ENCODE results near the gene ANK2. TPM values are rescaled to one million over a fixed set of nuclear protein-coding genes. Genes with fewer than 3 reads are reported as not detected.

ANK2 gene
- total and polyA plus RNA-seq, 5 donors from 2014 or later = not detected

DNA sequence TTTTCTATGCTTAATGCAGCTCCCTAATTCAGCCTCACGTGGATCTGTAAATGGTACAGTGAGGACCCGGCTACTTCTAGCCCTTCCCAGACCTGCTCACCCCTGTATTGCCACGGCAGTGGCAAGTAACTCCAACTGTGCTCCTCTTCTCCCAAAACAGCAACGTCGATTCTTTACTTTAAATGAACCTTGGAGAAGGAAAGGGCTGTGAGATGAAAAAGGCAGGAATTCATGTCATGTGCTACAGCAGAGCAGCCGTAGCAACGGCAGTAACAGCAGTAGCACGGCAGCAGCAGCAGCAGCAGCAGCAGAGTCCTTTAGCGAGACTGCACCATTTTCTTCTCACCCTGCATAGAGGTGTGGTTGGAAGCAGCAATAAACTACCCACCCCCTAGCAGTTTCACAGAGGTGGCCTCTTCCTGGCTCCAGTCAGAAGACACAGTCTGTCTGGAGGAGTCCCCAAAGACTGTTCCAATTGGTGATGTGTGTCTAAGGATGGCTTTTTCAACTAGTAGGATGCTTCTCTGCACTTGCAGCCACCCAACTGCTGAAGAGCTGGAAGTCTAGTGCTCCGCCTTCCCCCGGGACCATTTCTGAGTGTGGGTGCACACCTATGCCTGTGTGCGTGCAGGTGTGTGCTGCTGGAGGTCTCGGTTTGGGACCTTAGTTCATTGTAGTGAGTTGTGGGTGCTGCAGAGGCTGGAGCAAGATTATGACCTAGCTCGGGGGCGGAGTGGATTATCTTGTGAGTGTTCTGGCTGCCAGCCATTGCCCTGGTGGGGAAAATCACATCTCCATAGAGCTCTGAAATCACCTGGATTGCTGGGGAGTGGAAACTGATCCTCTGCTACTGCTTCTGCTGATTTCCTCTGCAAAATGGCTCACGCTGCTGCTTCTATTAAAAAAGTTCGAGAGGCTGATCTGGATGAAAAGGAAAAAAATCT is 67.2 kb downstream of the ANK2 start:
- Mint-ChIP-seq H3K27ac (no peak overlapping the region), H3K27me3 (no peaks in the 10 kb centered on the region), H3K4me3 (no peak overlapping the region), H3K4me1 (no peaks in the 10 kb centered on the region), H3K9me3 (peaks cover 0 to 1% (median 0%) of the 10 kb centered on the region in 7 donors), H3K36me3 (no peaks in the 10 kb centered on the region)
- no peak overlapping the region for H3K4me3 ChIP-seq (ENCODE audit: low read depth, low read length)
- H3K27me3 ChIP-seq (ENCODE audit: control insufficient read depth, insufficient read depth, low read length) = no peaks in the 10 kb centered on the region
- no peaks in the 10 kb centered on the region for H3K36me3 ChIP-seq (ENCODE audit: control insufficient read depth, insufficient read depth, low read length)
- H3K9me3 ChIP-seq (ENCODE audit: control insufficient read depth in 2 of 2, low read length in 2 of 2) = no peaks in the 10 kb centered on the region
- H3K4me1 ChIP-seq (ENCODE audit: control insufficient read depth, insufficient read depth, low read length, poor library complexity, severe bottlenecking) = no peaks in the 10 kb centered on the region
- DNase-seq (no peak), ATAC-seq (ENCODE audit: low read depth in 2 of 2) (no peak)
- no peak overlapping the region for H3K27ac ChIP-seq (ENCODE audit: insufficient read depth, low read length, poor library complexity, severe bottlenecking)

DNA sequence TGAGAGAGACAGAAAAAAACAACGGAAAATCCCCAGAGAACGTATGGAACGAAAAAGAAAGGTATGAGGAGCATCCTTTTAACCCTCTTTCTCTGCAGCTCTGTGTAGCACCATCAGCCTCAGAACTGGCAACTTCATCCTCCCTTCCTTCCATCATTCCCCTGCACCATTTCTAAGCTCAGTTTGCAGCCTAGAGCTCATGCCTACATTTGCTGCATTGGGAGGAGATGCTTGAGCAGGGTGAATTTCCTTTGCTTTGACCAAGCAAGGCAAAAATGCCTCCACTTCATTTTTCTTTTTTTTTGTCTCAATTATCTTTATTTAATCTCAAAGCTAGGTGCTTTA is 67.9 kb downstream of the ANK2 start:
- H3K36me3 ChIP-seq (ENCODE audit: control insufficient read depth, insufficient read depth, low read length) = no peaks in the 10 kb centered on the region
- H3K27ac ChIP-seq (ENCODE audit: insufficient read depth, low read length, poor library complexity, severe bottlenecking) = no peak overlapping the region
- H3K27me3 Mint-ChIP-seq = no peaks in the 10 kb centered on the region
- H3K36me3 Mint-ChIP-seq = no peaks in the 10 kb centered on the region
- no peak overlapping the region for H3K4me3 ChIP-seq (ENCODE audit: low read depth, low read length)
- DNase-seq = no peak
- no peaks in the 10 kb centered on the region for H3K4me1 ChIP-seq (ENCODE audit: control insufficient read depth, insufficient read depth, low read length, poor library complexity, severe bottlenecking)
- H3K4me3 Mint-ChIP-seq = no peak overlapping the region
- peaks cover 0 to 1% (median 0%) of the 10 kb centered on the region in 7 donors for H3K9me3 Mint-ChIP-seq
- no peaks in the 10 kb centered on the region for H3K9me3 ChIP-seq (ENCODE audit: control insufficient read depth in 2 of 2, low read length in 2 of 2)
- H3K27me3 ChIP-seq (ENCODE audit: control insufficient read depth, insufficient read depth, low read length) = no peaks in the 10 kb centered on the region
- ATAC-seq (ENCODE audit: low read depth in 2 of 2) = no peak
- no peak overlapping the region for H3K27ac Mint-ChIP-seq
- no peaks in the 10 kb centered on the region for H3K4me1 Mint-ChIP-seq

GRCh38 chr4:113122066-113122465 is 72.6 kb downstream of the ANK2 start:
- Mint-ChIP-seq H3K36me3 (no peaks in the 10 kb centered on the region), H3K9me3 (no peaks in the 10 kb centered on the region), H3K4me3 (no peak overlapping the region), H3K27ac (no peak overlapping the region), H3K4me1 (no peaks in the 10 kb centered on the region), H3K27me3 (no peaks in the 10 kb centered on the region)
- ATAC-seq (ENCODE audit: low read depth in 2 of 2) (no peak), DNase-seq (no peak)
- Histone ChIP-seq H3K36me3 (ENCODE audit: control insufficient read depth, insufficient read depth, low read length) (no peaks in the 10 kb centered on the region), H3K27me3 (ENCODE audit: control insufficient read depth, insufficient read depth, low read length) (no peaks in the 10 kb centered on the region), H3K4me1 (ENCODE audit: control insufficient read depth, insufficient read depth, low read length, poor library complexity, severe bottlenecking) (no peaks in the 10 kb centered on the region), H3K9me3 (ENCODE audit: control insufficient read depth in 2 of 2, low read length in 2 of 2) (no peaks in the 10 kb centered on the region), H3K27ac (ENCODE audit: insufficient read depth, low read length, poor library complexity, severe bottlenecking) (no peak overlapping the region), H3K4me3 (ENCODE audit: low read depth, low read length) (no peak overlapping the region)

- Mint-ChIP-seq H3K27me3 (peaks cover 4% of the 10 kb centered on the region), H3K4me3 (no peak overlapping the region), H3K27ac (no peak overlapping the region), H3K36me3 (no peaks in the 10 kb centered on the region), H3K4me1 (no peaks in the 10 kb centered on the region), H3K9me3 (peaks cover 0 to 3% (median 0%) of the 10 kb centered on the region in 7 donors)
- ATAC-seq (ENCODE audit: low read depth in 2 of 2) (no peak), DNase-seq (no peak)
- Histone ChIP-seq H3K9me3 (ENCODE audit: control insufficient read depth in 2 of 2, low read length in 2 of 2) (no peaks in the 10 kb centered on the region), H3K36me3 (ENCODE audit: control insufficient read depth, insufficient read depth, low read length) (no peaks in the 10 kb centered on the region), H3K4me1 (ENCODE audit: control insufficient read depth, insufficient read depth, low read length, poor library complexity, severe bottlenecking) (no peaks in the 10 kb centered on the region), H3K27ac (ENCODE audit: insufficient read depth, low read length, poor library complexity, severe bottlenecking) (no peak overlapping the region), H3K4me3 (ENCODE audit: low read depth, low read length) (no peak overlapping the region), H3K27me3 (ENCODE audit: control insufficient read depth, insufficient read depth, low read length) (peaks cover 3% of the 10 kb centered on the region)
Measured at GRCh38 chr4:113125418-113125817, 76.0 kb downstream of the ANK2 start.

GRCh38 chr4:113131136-113131535 is 81.7 kb downstream of the ANK2 start:
- Mint-ChIP-seq H3K4me3 (no peak overlapping the region), H3K4me1 (no peaks in the 10 kb centered on the region), H3K27ac (no peak overlapping the region), H3K36me3 (no peaks in the 10 kb centered on the region), H3K9me3 (peaks cover 0 to 4% (median 0%) of the 10 kb centered on the region in 7 donors), H3K27me3 (peaks cover 4% of the 10 kb centered on the region)
- H3K36me3 ChIP-seq (ENCODE audit: control insufficient read depth, insufficient read depth, low read length) = no peaks in the 10 kb centered on the region
- no peak overlapping the region for H3K4me3 ChIP-seq (ENCODE audit: low read depth, low read length)
- ATAC-seq (ENCODE audit: low read depth in 2 of 2) (no peak), DNase-seq (no peak)
- H3K4me1 ChIP-seq (ENCODE audit: control insufficient read depth, insufficient read depth, low read length, poor library complexity, severe bottlenecking) = no peaks in the 10 kb centered on the region
- no peak overlapping the region for H3K27ac ChIP-seq (ENCODE audit: insufficient read depth, low read length, poor library complexity, severe bottlenecking)
- H3K9me3 ChIP-seq (ENCODE audit: control insufficient read depth in 2 of 2, low read length in 2 of 2) = no peaks in the 10 kb centered on the region
- H3K27me3 ChIP-seq (ENCODE audit: control insufficient read depth, insufficient read depth, low read length) = peaks cover 7% of the 10 kb centered on the region

- Mint-ChIP-seq H3K4me1 (no peaks in the 10 kb centered on the region), H3K27me3 (peaks cover 4% of the 10 kb centered on the region), H3K27ac (no peak overlapping the region), H3K9me3 (peaks cover 0 to 4% (median 0%) of the 10 kb centered on the region in 7 donors), H3K36me3 (no peaks in the 10 kb centered on the region), H3K4me3 (no peak overlapping the region)
- no peaks in the 10 kb centered on the region for H3K36me3 ChIP-seq (ENCODE audit: control insufficient read depth, insufficient read depth, low read length)
- no peak overlapping the region for H3K27ac ChIP-seq (ENCODE audit: insufficient read depth, low read length, poor library complexity, severe bottlenecking)
- ATAC-seq (ENCODE audit: low read depth in 2 of 2) = no peak
- H3K9me3 ChIP-seq (ENCODE audit: control insufficient read depth in 2 of 2, low read length in 2 of 2) = no peaks in the 10 kb centered on the region
- no peaks in the 10 kb centered on the region for H3K4me1 ChIP-seq (ENCODE audit: control insufficient read depth, insufficient read depth, low read length, poor library complexity, severe bottlenecking)
- peaks cover 7% of the 10 kb centered on the region for H3K27me3 ChIP-seq (ENCODE audit: control insufficient read depth, insufficient read depth, low read length)
- H3K4me3 ChIP-seq (ENCODE audit: low read depth, low read length) = no peak overlapping the region
- no peak for DNase-seq
Measured at GRCh38 chr4:113131621-113132020, 82.2 kb downstream of the ANK2 start.

GRCh38 chr4:113141901-113142346 is 92.5 kb downstream of the ANK2 start:
- Mint-ChIP-seq H3K4me3 (no peak overlapping the region), H3K27ac (no peak overlapping the region), H3K9me3 (peaks cover 0 to 1% (median 0%) of the 10 kb centered on the region in 7 donors), H3K36me3 (no peaks in the 10 kb centered on the region), H3K4me1 (peaks cover 0 to 1% (median 0%) of the 10 kb centered on the region in 4 donors), H3K27me3 (no peaks in the 10 kb centered on the region)
- Histone ChIP-seq H3K4me3 (ENCODE audit: low read depth, low read length) (no peak overlapping the region), H3K36me3 (ENCODE audit: control insufficient read depth, insufficient read depth, low read length) (no peaks in the 10 kb centered on the region), H3K27ac (ENCODE audit: insufficient read depth, low read length, poor library complexity, severe bottlenecking) (no peak overlapping the region), H3K4me1 (ENCODE audit: control insufficient read depth, insufficient read depth, low read length, poor library complexity, severe bottlenecking) (no peaks in the 10 kb centered on the region), H3K27me3 (ENCODE audit: control insufficient read depth, insufficient read depth, low read length) (no peaks in the 10 kb centered on the region), H3K9me3 (ENCODE audit: control insufficient read depth in 2 of 2, low read length in 2 of 2) (no peaks in the 10 kb centered on the region)
- ATAC-seq (ENCODE audit: low read depth in 2 of 2) (no peak), DNase-seq (no peak)

DNA sequence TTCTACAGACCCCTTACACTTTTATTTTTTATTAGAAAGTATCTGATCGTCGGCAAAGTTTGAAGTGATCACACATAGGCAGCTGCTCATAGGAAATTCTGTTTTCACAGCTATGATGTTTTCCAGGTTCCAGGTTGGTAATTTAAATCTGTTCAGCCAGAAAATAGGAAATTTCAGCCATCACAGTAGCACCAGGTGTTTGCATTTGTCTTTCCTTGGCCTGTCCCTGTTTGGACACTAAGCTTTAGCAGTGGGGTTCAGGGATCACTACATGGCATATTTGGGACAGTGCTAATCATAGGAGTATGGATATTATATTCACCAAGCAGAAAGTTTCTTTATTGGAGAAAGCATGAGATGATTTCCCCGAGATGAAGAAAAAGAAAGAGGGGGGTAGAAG is 92.9 kb downstream of the ANK2 start:
- Mint-ChIP-seq H3K36me3 (no peaks in the 10 kb centered on the region), H3K4me1 (peaks cover 0 to 5% (median 0%) of the 10 kb centered on the region in 4 donors)

More for the DNA sequence above, 92.9 kb downstream of the ANK2 start:
- no peak overlapping the region for H3K27ac Mint-ChIP-seq
- ATAC-seq (ENCODE audit: low read depth in 2 of 2) = no peak
- Histone ChIP-seq H3K36me3 (ENCODE audit: control insufficient read depth, insufficient read depth, low read length) (no peaks in the 10 kb centered on the region), H3K4me3 (ENCODE audit: low read depth, low read length) (no peak overlapping the region), H3K4me1 (ENCODE audit: control insufficient read depth, insufficient read depth, low read length, poor library complexity, severe bottlenecking) (no peaks in the 10 kb centered on the region), H3K27ac (ENCODE audit: insufficient read depth, low read length, poor library complexity, severe bottlenecking) (no peak overlapping the region), H3K9me3 (ENCODE audit: control insufficient read depth in 2 of 2, low read length in 2 of 2) (no peaks in the 10 kb centered on the region), H3K27me3 (ENCODE audit: control insufficient read depth, insufficient read depth, low read length) (no peaks in the 10 kb centered on the region)
- DNase-seq = no peak
- peaks cover 0 to 1% (median 0%) of the 10 kb centered on the region in 7 donors for H3K9me3 Mint-ChIP-seq
- no peaks in the 10 kb centered on the region for H3K27me3 Mint-ChIP-seq
- no peak overlapping the region for H3K4me3 Mint-ChIP-seq

All from CD4-positive, CD25-positive, alpha-beta regulatory T cell (primary cell).